AG09309 (cell line): ENCODE measurements around the gene LRRC7.

Experiments
- DNase-seq: peaks from one replicate; pipeline ENCODE4 v3.0.0-alpha.2; 2010; ENCODE audit warnings: low read depth
- H3K4me3 ChIP-seq: 2 replicates; pipeline ENCODE4 v1.5.1; 2011; ENCODE audit warnings: mild to moderate bottlenecking, low read depth, low read length, moderate library complexity; ENCODE audit not compliant: control insufficient read depth
- CTCF ChIP-seq: IDR thresholded peaks from 2 replicates; pipeline ENCODE4 v1.5.1; 2011; ENCODE audit warnings: mild to moderate bottlenecking, low read depth, low read length, inconsistent platforms; ENCODE audit not compliant: insufficient read depth, control insufficient read depth; ENCODE audit errors: missing control alignments

LRRC7 gene

GRCh38 chr1:70048336-70049094 is 480.8 kb downstream of the LRRC7 start:
- no peak for DNase-seq
- H3K4me3 ChIP-seq, result no peak overlapping the region
- no peak for TF ChIP-seq CTCF

- H3K4me3 ChIP-seq, result no peak overlapping the region
- no peak for DNase-seq
- no peak for TF ChIP-seq CTCF
Observed at GRCh38 chr1:70051926-70052325, 484.2 kb downstream of the LRRC7 start.

- DNase-seq, result no peak
- H3K4me3 ChIP-seq, result no peak overlapping the region
- no peak for TF ChIP-seq CTCF
Observed at GRCh38 chr1:70057500-70057899, 489.8 kb downstream of the LRRC7 start.

GRCh38 chr1:70061231-70061630 is 493.5 kb downstream of the LRRC7 start:
- no peak for DNase-seq
- TF ChIP-seq CTCF, result no peak
- no peak overlapping the region for H3K4me3 ChIP-seq

- no peak for TF ChIP-seq CTCF
- no peak for DNase-seq
- H3K4me3 ChIP-seq, result no peak overlapping the region
Observed at GRCh38 chr1:70063861-70064260, 496.1 kb downstream of the LRRC7 start.

- no peak for TF ChIP-seq CTCF
- no peak for DNase-seq
- H3K4me3 ChIP-seq, result no peak overlapping the region
Observed at GRCh38 chr1:70066711-70067110, 499.0 kb downstream of the LRRC7 start.
